K562 (cell line): ENCODE results near the gene ATXN1. TPM values are rescaled to one million over a fixed set of nuclear protein-coding genes. Genes with fewer than 3 reads are reported as not detected.

Source experiments
- CBX5 ChIP-seq: IDR thresholded peaks from 2 replicates; pipeline ENCODE4 v1.6.1; 2014; ENCODE audit warnings: low read depth, borderline replicate concordance
- ELK3 ChIP-seq: fragments of 450-650 bp; formaldehyde crosslinking; IDR thresholded peaks from 2 replicates; pipeline ENCODE4 v1.4.0; 2020; ENCODE audit warnings: mild to moderate bottlenecking
- ETV6 ChIP-seq, 3 experiments: fragments of 150-350 bp in 1 of 3; sonication (generic) in 1 of 3; formaldehyde crosslinking in 1 of 3; IDR thresholded peaks; 2 replicates each; pipeline versions ENCODE4 v1.6.1 to v1.8.0; 2014 to 2022; ENCODE audit warnings: borderline replicate concordance in 2 of 3, low read depth in 2 of 3, antibody characterized with exemption in 1 of 3, low read length in 1 of 3, mild to moderate bottlenecking in 1 of 3, missing genetic modification reagents in 1 of 3
- IRF2 ChIP-seq: sonication (generic); formaldehyde crosslinking; IDR thresholded peaks from 2 replicates; pipeline ENCODE4 v1.8.1; 2022; ENCODE audit warnings: mild to moderate bottlenecking, missing genetic modification reagents
- JUND ChIP-seq, 2 experiments: IDR thresholded peaks; 2 replicates in 1 of 2; 3 replicates in 1 of 2; pipeline ENCODE4 v1.6.1; 2011; ENCODE audit warnings: borderline replicate concordance in 2 of 2, low read depth in 2 of 2, low read length in 2 of 2, improper control_type of control experiment in 1 of 2, missing biosample characterization in 1 of 2, missing genetic modification characterization in 1 of 2, missing genetic modification reagents in 1 of 2
- NR2F6 ChIP-seq: fragments of 450-650 bp; formaldehyde crosslinking; IDR thresholded peaks from 2 replicates; pipeline ENCODE4 v1.4.0; 2020; ENCODE audit warnings: mild to moderate bottlenecking
- RBM22 ChIP-seq: fragments of 200-400 bp; formaldehyde crosslinking; IDR thresholded peaks from 2 replicates; pipeline ENCODE4 v1.6.1; 2018; ENCODE audit warnings: low read length, low read depth; ENCODE audit not compliant: poor library complexity, severe bottlenecking
- RNF219 ChIP-seq: fragments of 250-450 bp; sonication (Bioruptor Pico); IDR thresholded peaks from 2 replicates; pipeline ENCODE4 v1.5.0; 2022; ENCODE audit warnings: mild to moderate bottlenecking
- SRSF1 ChIP-seq: fragments of 200-400 bp; formaldehyde crosslinking; IDR thresholded peaks from 2 replicates; pipeline ENCODE4 v1.6.1; 2017; ENCODE audit warnings: mild to moderate bottlenecking, low read depth, low read length, moderate library complexity
- STAT5B ChIP-seq: fragments of 250-450 bp; sonication (Bioruptor Pico); IDR thresholded peaks from 2 replicates; pipeline ENCODE4 v1.8.0; 2021; ENCODE audit warnings: mild to moderate bottlenecking, inconsistent platforms
- TBP ChIP-seq: optimal IDR thresholded peaks from 2 replicates; pipeline ENCODE3; 2011; ENCODE audit warnings: low read depth, low read length, improper control_type of control experiment
- USF2 ChIP-seq: sonication (generic); formaldehyde crosslinking; IDR thresholded peaks from 2 replicates; pipeline ENCODE4 v1.5.0; 2020; ENCODE audit warnings: missing genetic modification reagents
- XRCC5 ChIP-seq: fragments of 200-400 bp; formaldehyde crosslinking; IDR thresholded peaks from 2 replicates; pipeline ENCODE4 v1.6.1; 2017; ENCODE audit warnings: low read depth, mild to moderate bottlenecking, low read length
- ZEB2 ChIP-seq: fragments of 450-650 bp; IDR thresholded peaks from 2 replicates; pipeline ENCODE4 v1.6.1; 2016
- ZNF551 ChIP-seq: fragments of 250-450 bp; sonication (Bioruptor Pico); IDR thresholded peaks from 2 replicates; pipeline ENCODE4 v1.5.0; 2021; ENCODE audit warnings: mild to moderate bottlenecking, moderate library complexity
- ZNF639 ChIP-seq, 2 experiments: fragments of 200-800 bp in 1 of 2; sonication (Bioruptor generic) in 1 of 2; sonication (generic) in 1 of 2; formaldehyde crosslinking in 1 of 2; IDR thresholded peaks in 1 of 2; conservative IDR thresholded peaks in 1 of 2; 2 replicates each; pipeline versions ENCODE4 v1.5.0 to v1.6.1; 2016 to 2020; ENCODE audit warnings: missing compliant biosample characterization in 1 of 2, missing genetic modification characterization in 1 of 2, missing genetic modification reagents in 1 of 2
- ZNF696 ChIP-seq: fragments of 250-450 bp; sonication (Bioruptor Pico); conservative IDR thresholded peaks from 2 replicates; pipeline ENCODE4 v1.4.0; 2020; ENCODE audit warnings: mild to moderate bottlenecking, moderate library complexity
- polyA plus RNA-seq, 8 experiments: library from polyadenylated mRNA; depleted of rRNA in 4 of 8; stranded (reverse) in 5 of 8; unstranded in 3 of 8; fragments of >200 nt; fragmentation: Nextera tagmentation in 2 of 8; fragmentation: Illumina TruSeq in 1 of 8; extraction: Ambion mirVana in 2 of 8; extraction: Trizol in 1 of 8; gene quantifications; 2 replicates each; pipeline versions ENCODE4 v1.2.1 to v1.2.3, GENCODE V29; 2011 to 2014; ENCODE audit warnings: inconsistent platforms in 1 of 8, missing spikeins in 1 of 8
- total RNA-seq, 7 experiments: library from RNA; depleted of rRNA in 6 of 7; stranded (reverse); fragments of >200 nt in 6 of 7; fragmentation: Illumina TruSeq in 2 of 7; extraction: Trizol in 2 of 7; gene quantifications; 2 replicates each; pipeline versions ENCODE4 v1.2.1 to v1.2.3, GENCODE V29; 2011 to 2021; ENCODE audit warnings: low replicate concordance in 1 of 7

Gene ATXN1
- total and polyA plus RNA-seq, 9 of the 15 experiments (the other 6 are each of a cell fraction or from before 2014, with no cell fraction given), result under 0.01 to 1.2 (median 0.58) TPM

GRCh38 chr6:16277101-16277981, 483.9 kb downstream of the ATXN1 start (continued):
- TF ChIP-seq ZNF639 (CRISPR knock-in tag; conservative IDR thresholded peaks at IDR 0.05 in 1 of 2, IDR thresholded peaks at IDR 0.05 in 1 of 2) (no peak), ZNF551 (CRISPR knock-in tag) (no peak), NR2F6 (CRISPR knock-in tag) (no peak), TBP (no peak), ZNF696 (CRISPR knock-in tag) (no peak), RBM22 (no peak), USF2 (no peak), CBX5 (no peak), ETV6 (IDR thresholded peaks at IDR 0.05; ENCODE audit: borderline replicate concordance in 1 of 2, low read depth in 2 of 2, low read length in 1 of 2) (no peak), ETV6 (CRISPR knock-in tag; IDR thresholded peaks at IDR 0.05; ENCODE audit: borderline replicate concordance) (no peak), SRSF1 (no peak), XRCC5 (peak; percentile 75; the same call in 1 of the 2 replicates), STAT5B (no peak), JUND (IDR thresholded peaks at IDR 0.05; ENCODE audit: borderline replicate concordance, low read depth, low read length) (peak; percentile 98), JUND (tag; IDR thresholded peaks at IDR 0.05; ENCODE audit: borderline replicate concordance, low read depth, low read length) (peak; percentile 97), RNF219 (no peak), ELK3 (CRISPR knock-in tag) (no peak), ZEB2 (peak; percentile 54; the same call in 1 of the 2 replicates), IRF2 (CRISPR knock-in tag) (no peak)
